Measurements from ENCODE around the gene TMEM132A. TPM values are rescaled to one million over a fixed set of nuclear protein-coding genes. Genes with fewer than 3 reads are reported as not detected.

TMEM132A gene
- total RNA-seq, 1 experiment from 2014 or later: 84.2 TPM

- Histone ChIP-seq H3K4me1 (ENCODE audit: insufficient read depth, low read length) (no peaks in the 10 kb centered on the region), H3K4me2 (ENCODE audit: low read length) (no peak overlapping the region), H3K9me3 (ENCODE audit: low read length) (no peaks in the 10 kb centered on the region), H3K9me2 (replicated peaks; ENCODE audit: low read length) (no peaks in the 10 kb centered on the region), H3K9ac (ENCODE audit: low read length) (no peak overlapping the region), H3K36me3 (ENCODE audit: low read depth, low read length) (peaks cover 2% of the 10 kb centered on the region; the same call in 1 of the 2 replicates), H3K27ac (ENCODE audit: low read length) (no peak overlapping the region), H2AFZ (ENCODE audit: low read length) (no peak overlapping the region), H3K4me3 (ENCODE audit: low read length) (no peak overlapping the region), H3K27me3 (ENCODE audit: low read length) (no peaks in the 10 kb centered on the region), H3F3A (ENCODE audit: low read length, unreplicated experiment) (no peaks in the 10 kb centered on the region), H3K79me2 (ENCODE audit: low read length) (no peaks in the 10 kb centered on the region), H4K20me1 (ENCODE audit: low read length) (no peaks in the 10 kb centered on the region)
- TF ChIP-seq CTCF (conservative IDR thresholded peaks at IDR 0.05; ENCODE audit: low read depth, low read length): no peak
- TF ChIP-seq EZH2 (IDR thresholded peaks at IDR 0.05; ENCODE audit: low read length, unreplicated experiment): no peak
- TF ChIP-seq EZH2phosphoT487 (IDR thresholded peaks at IDR 0.05; ENCODE audit: borderline replicate concordance, low read length): no peak
- no peak for DNase-seq
- POLR2A ChIA-PET (ENCODE audit: unreplicated experiment): no interaction called here
- intact Hi-C loops (cut with micrococcal nuclease): no loop called here
- BruUV-seq (replicated peaks): no TSS peak
- ATAC-seq: no peak
- CTCF ChIA-PET: no interaction called here
Observed at GRCh38 chr11:60879971-60880588, 44.2 kb upstream of the TMEM132A start.

GRCh38 chr11:60880643-60881282 lies 43.5 kb upstream of the TMEM132A start:
- BruUV-seq (replicated peaks): no TSS peak
- H3K9ac ChIP-seq (ENCODE audit: low read length): no peak overlapping the region
- H3K27me3 ChIP-seq (ENCODE audit: low read length): no peaks in the 10 kb centered on the region
- H3K9me2 ChIP-seq (replicated peaks; ENCODE audit: low read length): no peaks in the 10 kb centered on the region
- ATAC-seq (no peak), DNase-seq (no peak)
- no peaks in the 10 kb centered on the region for H3K79me2 ChIP-seq (ENCODE audit: low read length)
- no peak overlapping the region for H3K27ac ChIP-seq (ENCODE audit: low read length)
- intact Hi-C loops (cut with micrococcal nuclease): no loop called here
- H3K4me3 ChIP-seq (ENCODE audit: low read length): no peak overlapping the region
- no peaks in the 10 kb centered on the region for H3K4me1 ChIP-seq (ENCODE audit: insufficient read depth, low read length)
- H3K36me3 ChIP-seq (ENCODE audit: low read depth, low read length): peaks cover 2% of the 10 kb centered on the region; the same call in 1 of the 2 replicates
- POLR2A ChIA-PET (ENCODE audit: unreplicated experiment): no interaction called here
- H3K9me3 ChIP-seq (ENCODE audit: low read length): no peaks in the 10 kb centered on the region
- H3K4me2 ChIP-seq (ENCODE audit: low read length): no peak overlapping the region
- H3F3A ChIP-seq (ENCODE audit: low read length, unreplicated experiment): no peaks in the 10 kb centered on the region
- TF ChIP-seq EZH2phosphoT487 (IDR thresholded peaks at IDR 0.05; ENCODE audit: borderline replicate concordance, low read length) (no peak), EZH2 (IDR thresholded peaks at IDR 0.05; ENCODE audit: low read length, unreplicated experiment) (no peak), CTCF (conservative IDR thresholded peaks at IDR 0.05; ENCODE audit: low read depth, low read length) (no peak)
- H4K20me1 ChIP-seq (ENCODE audit: low read length): no peaks in the 10 kb centered on the region
- CTCF ChIA-PET: no interaction called here
- H2AFZ ChIP-seq (ENCODE audit: low read length): no peak overlapping the region

GRCh38 chr11:60887556-60887955 lies 36.7 kb upstream of the TMEM132A start:
- intact Hi-C loops (cut with micrococcal nuclease): loop anchor here (1.0 kb wide), 3 partner anchors 43 to 112 kb away; no protein-coding TSS in a partner anchor
- H4K20me1 ChIP-seq (ENCODE audit: low read length): no peaks in the 10 kb centered on the region
- BruUV-seq (replicated peaks): no TSS peak
- H3K79me2 ChIP-seq (ENCODE audit: low read length): no peaks in the 10 kb centered on the region
- DNase-seq (peak; percentile 79), ATAC-seq (peak; percentile 98)
- no peaks in the 10 kb centered on the region for H3K9me3 ChIP-seq (ENCODE audit: low read length)
- CTCF ChIA-PET: interaction anchor here (0.6 to 2.8 kb wide), 11 partner anchors 12 to 516 kb away, joined by 3 to 123 read pairs (median 4); partner anchors contain the start of genes PTGDR2 and TMEM109
- H3K27me3 ChIP-seq (ENCODE audit: low read length): no peaks in the 10 kb centered on the region
- no peaks in the 10 kb centered on the region for H3K9me2 ChIP-seq (replicated peaks; ENCODE audit: low read length)
- no peaks in the 10 kb centered on the region for H3F3A ChIP-seq (ENCODE audit: low read length, unreplicated experiment)
- POLR2A ChIA-PET (ENCODE audit: unreplicated experiment): interaction anchor here (0.6 to 0.7 kb wide), 2 partner anchors 56 kb away, joined by 3 to 5 read pairs; no protein-coding TSS in a partner anchor
- H3K4me1 ChIP-seq (ENCODE audit: insufficient read depth, low read length): no peaks in the 10 kb centered on the region
- no peak overlapping the region for H3K27ac ChIP-seq (ENCODE audit: low read length)
- no peak overlapping the region for H2AFZ ChIP-seq (ENCODE audit: low read length)
- peaks cover 7% of the 10 kb centered on the region; the same call in 1 of the 2 replicates for H3K36me3 ChIP-seq (ENCODE audit: low read depth, low read length)
- H3K4me2 ChIP-seq (ENCODE audit: low read length): no peak overlapping the region
- no peak for TF ChIP-seq EZH2 (IDR thresholded peaks at IDR 0.05; ENCODE audit: low read length, unreplicated experiment)
- peak; percentile 93 for TF ChIP-seq CTCF (conservative IDR thresholded peaks at IDR 0.05; ENCODE audit: low read depth, low read length)
- H3K4me3 ChIP-seq (ENCODE audit: low read length): no peak overlapping the region
- H3K9ac ChIP-seq (ENCODE audit: low read length): no peak overlapping the region

All from PC-3 (cell line).